K562 (cell line): ENCODE results near the gene KCND3.

Experiments used
- BCL6 ChIP-seq: fragments of 250-450 bp; sonication (Bioruptor Pico); IDR thresholded peaks from 2 replicates; pipeline ENCODE4 v1.4.0; 2020
- GABPB1 ChIP-seq: sonication (generic); formaldehyde crosslinking; IDR thresholded peaks from 2 replicates; pipeline ENCODE4 v1.8.0; 2022; ENCODE audit warnings: mild to moderate bottlenecking, missing genetic modification reagents
- KLF16 ChIP-seq: IDR thresholded peaks from 2 replicates; pipeline ENCODE4 v1.6.1; 2016; ENCODE audit warnings: antibody characterized with exemption
- MAX ChIP-seq: sonication (generic); formaldehyde crosslinking; IDR thresholded peaks from 2 replicates; pipeline ENCODE4 v1.9.0; 2022; ENCODE audit warnings: mild to moderate bottlenecking, missing genetic modification reagents
- RFX7 ChIP-seq: fragments of 250-450 bp; sonication (Bioruptor Pico); IDR thresholded peaks from 2 replicates; pipeline ENCODE4 v1.5.1; 2021; ENCODE audit warnings: mild to moderate bottlenecking
- TCF7 ChIP-seq: sonication (generic); IDR thresholded peaks from 2 replicates; pipeline ENCODE4 v1.6.1; 2016; ENCODE audit warnings: antibody characterized with exemption, borderline replicate concordance
- ZNF280A ChIP-seq: fragments of 450-650 bp; IDR thresholded peaks from 2 replicates; pipeline ENCODE4 v1.6.1; 2018; ENCODE audit warnings: mild to moderate bottlenecking, low read depth; ENCODE audit not compliant: partially characterized antibody

- no peak for TF ChIP-seq MAX (CRISPR knock-in tag)
- TF ChIP-seq BCL6, result no peak
- TF ChIP-seq TCF7, result no peak
- TF ChIP-seq GABPB1 (CRISPR knock-in tag), result no peak
- no peak for TF ChIP-seq ZNF280A
- TF ChIP-seq KLF16, result no peak
- TF ChIP-seq RFX7 (CRISPR knock-in tag), result no peak
Observed at GRCh38 chr1:111792249-111792648, 197.2 kb downstream of the KCND3 start.
